Peyer's patch (tissue), 4 donors: ENCODE measurements around the gene CCDC107.

ENCODE experiments used
- CTCF ChIP-seq, 6 experiments: fragments of 450-650 bp in 4 of 6; fragments of 200-600 bp in 2 of 6; sonication (generic) in 1 of 6; IDR thresholded peaks; one replicate each; pipeline ENCODE4 v1.5.1; 2017 to 2019; ENCODE audit warnings: antibody characterized with exemption in 6 of 6, mild to moderate bottlenecking in 3 of 6, moderate library complexity in 1 of 6
- POLR2A ChIP-seq, 2 donors: fragments of 450-650 bp; IDR thresholded peaks; one replicate each; pipeline ENCODE4 v1.5.1; 2017; ENCODE audit warnings: antibody characterized with exemption in 2 of 2, mild to moderate bottlenecking in 2 of 2, moderate library complexity in 2 of 2

DNA sequence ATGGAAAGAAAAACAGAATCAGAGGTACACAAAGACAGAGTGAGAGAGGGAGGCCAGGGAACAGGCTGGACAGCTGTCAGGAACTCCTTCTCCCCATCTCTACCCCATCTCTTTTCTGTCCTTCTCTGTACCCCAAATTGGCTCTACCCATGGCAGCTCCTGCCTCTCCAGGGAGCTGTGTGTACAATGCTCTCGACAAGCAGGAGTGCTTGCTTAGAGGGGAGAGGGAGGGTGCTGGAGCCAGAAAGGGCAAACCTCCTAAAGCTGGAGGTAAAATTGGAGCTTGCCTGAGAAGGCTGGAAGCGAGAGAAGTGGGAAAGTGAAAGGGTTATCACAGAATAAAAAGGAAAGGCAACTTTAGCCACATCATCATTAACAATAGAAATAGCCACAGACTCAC is 25.2 kb downstream of the CCDC107 start:
- TF ChIP-seq POLR2A (IDR thresholded peaks at IDR 0.05) (no peak), CTCF (IDR thresholded peaks at IDR 0.05) (no peak)
